Cardiac muscle cell (in vitro differentiated cells and primary cell): ENCODE data around the gene PARVA. TPM values are rescaled to one million over a fixed set of nuclear protein-coding genes. Genes with fewer than 3 reads are reported as not detected.

Experiments used
- DNase-seq, 2 donors: peaks; one replicate each; pipeline versions ENCODE4 v3.0.0 to v3.0.0-alpha.2; 2010 to 2017; ENCODE audit warnings: low read depth in 1 of 2, low spot score in 1 of 2
- H3K27ac ChIP-seq: fragments of 200-600 bp; sonication (generic); 2 replicates; pipeline ENCODE4 v1.5.1; 2016
- H3K27me3 ChIP-seq: fragments of 200-600 bp; sonication (generic); 2 replicates; pipeline ENCODE4 v1.6.0; 2016; ENCODE audit warnings: control low read depth
- H3K36me3 ChIP-seq: fragments of 200-600 bp; sonication (generic); 2 replicates; pipeline ENCODE4 v1.5.1; 2016; ENCODE audit warnings: control low read depth
- H3K4me1 ChIP-seq: fragments of 200-600 bp; sonication (generic); 2 replicates; pipeline ENCODE4 v1.8.1; 2017; ENCODE audit warnings: low read depth, mild to moderate bottlenecking, mixed run types
- H3K4me3 ChIP-seq: fragments of 200-600 bp; sonication (generic); 2 replicates; pipeline ENCODE4 v1.5.1; 2016; ENCODE audit warnings: mild to moderate bottlenecking
- H3K9me3 ChIP-seq: fragments of 200-600 bp; sonication (generic); 2 replicates; pipeline ENCODE4 v1.5.1; 2017; ENCODE audit warnings: low read depth, mild to moderate bottlenecking, control low read depth
- polyA plus RNA-seq: library from polyadenylated mRNA; unstranded; fragments of >200 nt; fragmentation: Nextera tagmentation; extraction: Ambion mirVana; gene quantifications from 2 replicates; pipeline ENCODE4 v1.2.1, GENCODE V29; 2016
- total RNA-seq: library from RNA; depleted of rRNA; stranded (reverse); fragments of >200 nt; gene quantifications from 2 replicates; pipeline ENCODE4 v1.2.3, GENCODE V29; 2016
- TF ChIP-seq, protein P1 (sequence below): IDR thresholded peaks from 2 replicates; pipeline ENCODE4 v1.5.1; 2012; ENCODE audit warnings: low read depth, mild to moderate bottlenecking, low read length

PARVA gene
- total and polyA plus RNA-seq, 2 experiments from 2014 or later = 13.0 to 24.2 TPM

DNA sequence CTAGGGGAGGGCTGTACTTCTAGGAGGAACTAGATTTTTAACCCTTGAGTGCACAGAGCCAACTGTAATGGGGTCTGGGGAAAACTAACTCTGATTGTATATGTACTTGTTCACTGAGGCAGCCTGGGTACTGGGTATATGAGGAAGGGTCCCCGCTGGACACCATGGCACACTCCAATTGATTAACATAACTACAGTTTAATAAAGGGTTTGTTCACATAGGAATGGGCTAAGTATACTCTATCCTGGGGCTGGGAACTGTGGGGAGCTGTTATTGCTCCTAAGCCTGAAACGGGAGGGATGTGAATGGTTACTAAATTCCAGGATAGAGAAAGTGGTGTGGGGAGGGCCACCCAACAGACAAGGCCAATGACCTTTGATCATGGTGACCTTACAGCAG is 67.6 kb downstream of the PARVA start:
- Histone ChIP-seq H3K27me3 (no peaks in the 10 kb centered on the region), H3K36me3 (no peaks in the 10 kb centered on the region), H3K9me3 (no peaks in the 10 kb centered on the region), H3K4me3 (no peak overlapping the region), H3K27ac (no peak overlapping the region), H3K4me1 (no peaks in the 10 kb centered on the region)
- DNase-seq = no peak
- TF ChIP-seq, protein P1, sequence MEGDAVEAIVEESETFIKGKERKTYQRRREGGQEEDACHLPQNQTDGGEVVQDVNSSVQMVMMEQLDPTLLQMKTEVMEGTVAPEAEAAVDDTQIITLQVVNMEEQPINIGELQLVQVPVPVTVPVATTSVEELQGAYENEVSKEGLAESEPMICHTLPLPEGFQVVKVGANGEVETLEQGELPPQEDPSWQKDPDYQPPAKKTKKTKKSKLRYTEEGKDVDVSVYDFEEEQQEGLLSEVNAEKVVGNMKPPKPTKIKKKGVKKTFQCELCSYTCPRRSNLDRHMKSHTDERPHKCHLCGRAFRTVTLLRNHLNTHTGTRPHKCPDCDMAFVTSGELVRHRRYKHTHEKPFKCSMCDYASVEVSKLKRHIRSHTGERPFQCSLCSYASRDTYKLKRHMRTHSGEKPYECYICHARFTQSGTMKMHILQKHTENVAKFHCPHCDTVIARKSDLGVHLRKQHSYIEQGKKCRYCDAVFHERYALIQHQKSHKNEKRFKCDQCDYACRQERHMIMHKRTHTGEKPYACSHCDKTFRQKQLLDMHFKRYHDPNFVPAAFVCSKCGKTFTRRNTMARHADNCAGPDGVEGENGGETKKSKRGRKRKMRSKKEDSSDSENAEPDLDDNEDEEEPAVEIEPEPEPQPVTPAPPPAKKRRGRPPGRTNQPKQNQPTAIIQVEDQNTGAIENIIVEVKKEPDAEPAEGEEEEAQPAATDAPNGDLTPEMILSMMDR = no peak

- Histone ChIP-seq H3K4me1 (no peaks in the 10 kb centered on the region), H3K9me3 (no peaks in the 10 kb centered on the region), H3K27ac (no peak overlapping the region), H3K4me3 (no peak overlapping the region), H3K27me3 (no peaks in the 10 kb centered on the region), H3K36me3 (no peaks in the 10 kb centered on the region)
- TF ChIP-seq, protein P1 = no peak
- DNase-seq = no peak
These were observed 69.5 kb downstream of the PARVA start for GRCh38 chr11:12446863-12447262.

- TF ChIP-seq, protein P1 = no peak
- DNase-seq = no peak
- Histone ChIP-seq H3K4me1 (peaks cover 6% of the 10 kb centered on the region), H3K9me3 (no peaks in the 10 kb centered on the region), H3K27ac (no peak overlapping the region), H3K36me3 (no peaks in the 10 kb centered on the region), H3K27me3 (no peaks in the 10 kb centered on the region), H3K4me3 (no peak overlapping the region)
These were observed 71.0 kb downstream of the PARVA start for GRCh38 chr11:12448131-12448939.

- Histone ChIP-seq H3K36me3 (no peaks in the 10 kb centered on the region), H3K4me3 (no peak overlapping the region), H3K27ac (no peak overlapping the region), H3K4me1 (peaks cover 13% of the 10 kb centered on the region), H3K9me3 (no peaks in the 10 kb centered on the region), H3K27me3 (no peaks in the 10 kb centered on the region)
- DNase-seq = no peak
- TF ChIP-seq, protein P1 = no peak
These were observed 72.8 kb downstream of the PARVA start for GRCh38 chr11:12449961-12450715.

GRCh38 chr11:12451179-12451814 is 73.9 kb downstream of the PARVA start:
- DNase-seq = no peak
- TF ChIP-seq, protein P1 = no peak

More at GRCh38 chr11:12451179-12451814, 73.9 kb downstream of the PARVA start:
- Histone ChIP-seq H3K36me3 (no peaks in the 10 kb centered on the region), H3K9me3 (no peaks in the 10 kb centered on the region), H3K4me3 (no peak overlapping the region), H3K4me1 (peaks cover 13% of the 10 kb centered on the region), H3K27ac (no peak overlapping the region), H3K27me3 (no peaks in the 10 kb centered on the region)
